ENCODE data around the gene MSGN1.

The MSGN1 gene

DNA sequence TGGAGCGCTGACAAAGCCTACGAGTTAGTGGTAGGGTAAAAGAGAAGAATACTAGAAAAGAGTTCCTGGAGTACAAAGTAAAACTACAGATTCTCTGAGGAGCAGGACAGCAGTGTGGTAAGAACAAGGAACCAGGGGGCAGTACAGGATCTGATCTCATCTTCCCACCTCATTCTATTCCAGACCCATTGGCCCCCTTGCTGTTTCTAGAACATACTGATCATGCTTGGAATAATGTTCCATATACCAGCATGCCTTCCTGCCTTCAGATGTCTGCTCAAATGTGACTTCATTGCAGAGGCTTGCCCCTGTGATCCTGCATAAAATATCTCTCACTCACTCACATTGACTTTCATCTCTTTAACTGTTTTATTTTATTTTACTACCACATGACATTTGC, 19.3 kb downstream of the MSGN1 start:
- no peak overlapping the region for H3K27ac ChIP-seq (ENCODE audit: extremely low read depth, low read depth, low read length)
- H3K4me3 ChIP-seq (ENCODE audit: low read depth, low read length): no peak overlapping the region
- ChIA-PET POLR2A (no interaction called here), CTCF (no interaction called here)
- H3K9me3 ChIP-seq (ENCODE audit: control insufficient read depth, insufficient read depth, low read depth, low read length): no peaks in the 10 kb centered on the region
- no peaks in the 10 kb centered on the region for H3K36me3 ChIP-seq (ENCODE audit: control insufficient read depth in 2 of 2, insufficient read depth in 1 of 2, low read length in 2 of 2)
- H3K4me1 ChIP-seq (ENCODE audit: control insufficient read depth, insufficient read depth, low read length): no peaks in the 10 kb centered on the region
- TF ChIP-seq ZFHX2 (tag by site-specific recombination; conservative IDR thresholded peaks at IDR 0.05) (no peak), ZNF473 (tag by site-specific recombination; IDR thresholded peaks at IDR 0.05) (no peak), PRDM2 (tag by site-specific recombination; IDR thresholded peaks at IDR 0.05; ENCODE audit: borderline replicate concordance) (no peak), ZNF658 (tag by site-specific recombination; IDR thresholded peaks at IDR 0.05) (no peak), ZNF266 (tag by site-specific recombination; IDR thresholded peaks at IDR 0.05; ENCODE audit: low read depth) (no peak), KLF17 (tag by site-specific recombination; IDR thresholded peaks at IDR 0.05) (no peak), ZNF398 (tag by site-specific recombination; IDR thresholded peaks at IDR 0.05) (no peak), KLF8 (tag by site-specific recombination; IDR thresholded peaks at IDR 0.05) (no peak), ZNF248 (tag by site-specific recombination; IDR thresholded peaks at IDR 0.05) (no peak), TRIM28 (IDR thresholded peaks at IDR 0.05; ENCODE audit: borderline replicate concordance, low read length) (no peak), KLF7 (tag by site-specific recombination; IDR thresholded peaks at IDR 0.05; ENCODE audit: borderline replicate concordance) (no peak), ZNF785 (tag by site-specific recombination; IDR thresholded peaks at IDR 0.05) (no peak), ZNF335 (tag by site-specific recombination; conservative IDR thresholded peaks at IDR 0.05) (no peak), ZNF214 (tag by site-specific recombination; IDR thresholded peaks at IDR 0.05; ENCODE audit: borderline replicate concordance) (no peak), ZNF280D (tag by site-specific recombination; IDR thresholded peaks at IDR 0.05) (no peak), ZNF423 (tag by site-specific recombination; IDR thresholded peaks at IDR 0.05) (no peak), ZBTB7A (tag by site-specific recombination; IDR thresholded peaks at IDR 0.05; ENCODE audit: low read depth) (no peak)
- TF ChIP-seq, protein P1, sequence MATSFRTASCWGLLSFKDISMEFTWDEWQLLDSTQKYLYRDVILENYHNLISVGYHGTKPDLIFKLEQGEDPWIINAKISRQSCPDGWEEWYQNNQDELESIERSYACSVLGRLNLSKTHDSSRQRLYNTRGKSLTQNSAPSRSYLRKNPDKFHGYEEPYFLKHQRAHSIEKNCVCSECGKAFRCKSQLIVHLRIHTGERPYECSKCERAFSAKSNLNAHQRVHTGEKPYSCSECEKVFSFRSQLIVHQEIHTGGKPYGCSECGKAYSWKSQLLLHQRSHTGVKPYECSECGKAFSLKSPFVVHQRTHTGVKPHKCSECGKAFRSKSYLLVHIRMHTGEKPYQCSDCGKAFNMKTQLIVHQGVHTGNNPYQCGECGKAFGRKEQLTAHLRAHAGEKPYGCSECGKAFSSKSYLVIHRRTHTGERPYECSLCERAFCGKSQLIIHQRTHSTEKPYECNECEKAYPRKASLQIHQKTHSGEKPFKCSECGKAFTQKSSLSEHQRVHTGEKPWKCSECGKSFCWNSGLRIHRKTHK (tag by site-specific recombination; IDR thresholded peaks at IDR 0.05): no peak

All from HEK293 (cell line).